HFFc6 (cell line): ENCODE measurements around the gene IPPK. TPM values are rescaled to one million over a fixed set of nuclear protein-coding genes. Genes with fewer than 3 reads are reported as not detected.
"Not testable (repeated sequence)": the region's sequence is repeated elsewhere in the genome, so short reads cannot be mapped to it uniquely, and the experiment has no call there.

ENCODE experiments used
- DNase-seq: peaks from one replicate; pipeline ENCODE4 v3.0.0-alpha.2; 2018
- H3K27ac Mint-ChIP-seq: 2 replicates; pipeline ENCODE4 v1.8.0; 2020; ENCODE audit warnings: mild to moderate bottlenecking, mixed read lengths
- H3K27me3 Mint-ChIP-seq: 2 replicates; pipeline ENCODE4 v1.8.0; 2021; ENCODE audit warnings: mild to moderate bottlenecking, moderate library complexity, mixed read lengths; ENCODE audit not compliant: insufficient read depth
- H3K36me3 Mint-ChIP-seq: 2 replicates; pipeline ENCODE4 v1.8.0; 2021; ENCODE audit warnings: low read depth, mixed read lengths
- H3K4me1 Mint-ChIP-seq: 2 replicates; pipeline ENCODE4 v1.8.0; 2020; ENCODE audit warnings: low read depth, mixed read lengths
- H3K4me3 Mint-ChIP-seq: 2 replicates; pipeline ENCODE4 v1.8.0; 2020; ENCODE audit warnings: mild to moderate bottlenecking, moderate library complexity, mixed read lengths
- H3K9me3 Mint-ChIP-seq: 2 replicates; pipeline ENCODE4 v1.8.0; 2020; ENCODE audit warnings: mild to moderate bottlenecking, mixed read lengths
- CTCF ChIP-seq: fragments of 200-600 bp; sonication (generic); IDR thresholded peaks from 2 replicates; pipeline ENCODE4 v1.5.0; 2021; ENCODE audit warnings: antibody characterized with exemption, mild to moderate bottlenecking
- total RNA-seq, 6 experiments: library from RNA; stranded (reverse); fragmentation: NEBNext Ultra II Directional; extraction: Animal tissue kit (Norgen Biotek cat#: 25700); gene quantifications; 2 replicates in 1 of 6; 3 replicates in 5 of 6; pipeline ENCODE4 v1.2.3, GENCODE V29; 2021

The IPPK gene
- total RNA-seq, 6 experiments from 2014 or later, result 10.0 to 14.0 (median 12.5) TPM

- H3K4me1 Mint-ChIP-seq, result peaks cover 5% of the 10 kb centered on the region; the same call in 1 of the 2 replicates
- peaks cover 13% of the 10 kb centered on the region for H3K36me3 Mint-ChIP-seq
- H3K9me3 Mint-ChIP-seq, result peaks cover 11% of the 10 kb centered on the region
- H3K27me3 Mint-ChIP-seq, result no peaks in the 10 kb centered on the region
- H3K4me3 Mint-ChIP-seq, result no peak overlapping the region
- DNase-seq, result no peak
- TF ChIP-seq CTCF, result no peak
- H3K27ac Mint-ChIP-seq, result no peak overlapping the region
Observed at GRCh38 chr9:92589923-92590322, 80.0 kb downstream of the IPPK start.

GRCh38 chr9:92576175-92576574 is 93.8 kb downstream of the IPPK start:
- Mint-ChIP-seq H3K9me3 (no peaks in the 10 kb centered on the region; the same call in 1 of the 2 replicates), H3K4me1 (no peaks in the 10 kb centered on the region), H3K27me3 (no peaks in the 10 kb centered on the region; the same call in 1 of the 2 replicates), H3K4me3 (no peak overlapping the region), H3K36me3 (0 out of 2 replicates have a peak, but pooled peaks cover 5% of the 10 kb centered on the region), H3K27ac (no peak overlapping the region)
- TF ChIP-seq CTCF, result no peak
- DNase-seq, result no peak

GRCh38 chr9:92573612-92574011 is 96.3 kb downstream of the IPPK start:
- not testable (repeated sequence) for H3K27ac Mint-ChIP-seq, H3K27me3 Mint-ChIP-seq, H3K9me3 Mint-ChIP-seq, DNase-seq, H3K4me3 Mint-ChIP-seq, H3K4me1 Mint-ChIP-seq, H3K36me3 Mint-ChIP-seq

DNA sequence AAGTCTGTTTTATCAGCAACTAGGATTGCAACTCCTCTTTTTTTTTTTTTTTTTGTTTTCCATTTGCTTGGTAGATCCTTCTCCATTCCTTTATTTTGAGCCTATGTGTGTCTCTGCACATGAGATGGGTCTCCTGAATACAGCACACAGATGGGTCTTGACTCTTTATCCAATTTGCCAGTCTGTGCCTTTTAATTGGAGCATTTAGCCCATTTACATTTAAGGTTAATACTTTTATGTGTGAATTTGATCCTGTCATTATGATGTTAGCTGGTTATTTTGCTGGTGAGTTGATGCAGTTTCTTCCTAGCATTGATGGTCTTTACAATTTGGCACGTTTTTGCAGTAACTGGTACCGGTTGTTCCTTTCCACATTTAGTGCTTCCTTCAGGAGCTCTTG is 98.1 kb downstream of the IPPK start:
- not testable (repeated sequence) for H3K27me3 Mint-ChIP-seq, H3K27ac Mint-ChIP-seq, H3K36me3 Mint-ChIP-seq, H3K4me3 Mint-ChIP-seq, H3K9me3 Mint-ChIP-seq, H3K4me1 Mint-ChIP-seq, DNase-seq

DNA sequence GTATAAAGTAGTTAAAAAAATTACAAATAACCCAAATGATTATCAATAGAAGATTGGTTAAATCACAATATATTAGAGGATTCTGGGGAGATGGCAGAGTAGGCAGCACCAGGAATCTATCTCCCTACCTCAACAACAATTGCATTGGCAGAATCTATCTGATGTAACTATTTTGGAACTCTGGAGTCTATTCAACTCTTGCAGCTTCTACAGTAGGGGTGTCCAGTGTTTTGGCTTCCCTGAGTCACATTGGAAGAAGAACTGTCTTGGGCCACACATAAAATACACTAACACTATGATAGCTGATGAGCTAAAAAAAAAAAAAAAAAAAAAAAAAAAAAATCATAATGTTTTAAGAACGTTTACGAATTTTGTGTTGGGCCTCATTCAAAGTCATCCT is 104.9 kb downstream of the IPPK start:
- H3K4me3 Mint-ChIP-seq, result no peak overlapping the region
- TF ChIP-seq CTCF, result no peak
- H3K36me3 Mint-ChIP-seq, result no peaks in the 10 kb centered on the region
- H3K9me3 Mint-ChIP-seq, result no peaks in the 10 kb centered on the region
- H3K27me3 Mint-ChIP-seq, result peaks cover 2% of the 10 kb centered on the region; the same call in 1 of the 2 replicates
- no peak overlapping the region for H3K27ac Mint-ChIP-seq
- peaks cover 32% of the 10 kb centered on the region for H3K4me1 Mint-ChIP-seq
- DNase-seq, result no peak

GRCh38 chr9:92564504-92564903 is 105.4 kb downstream of the IPPK start:
- TF ChIP-seq CTCF, result no peak
- DNase-seq, result no peak
- Mint-ChIP-seq H3K4me3 (no peak overlapping the region), H3K9me3 (no peaks in the 10 kb centered on the region), H3K36me3 (no peaks in the 10 kb centered on the region), H3K27ac (no peak overlapping the region), H3K4me1 (peaks cover 32% of the 10 kb centered on the region), H3K27me3 (peaks cover 2% of the 10 kb centered on the region; the same call in 1 of the 2 replicates)

Other genes with a start within 250 kb of the IPPK start
- gene OMD, start 245.7 kb downstream of the IPPK start, total RNA-seq, result not detected
- gene ASPN, start 187.6 kb downstream of the IPPK start, total RNA-seq, result 1 to 10 TPM; 4.0 to 6.7 (median 4.6) TPM
- gene ECM2, start 134.1 kb downstream of the IPPK start, total RNA-seq, result under 1 TPM; 0.14 to 0.46 (median 0.33) TPM
- 10 to 100 TPM; 32.4 to 38.6 (median 36.1) TPM for gene BICD2, start 94.7 kb upstream of the IPPK start, total RNA-seq
- gene ZNF484, start 207.9 kb upstream of the IPPK start, total RNA-seq, result 1 to 10 TPM; 5.1 to 7.0 (median 5.6) TPM